ENCODE measurements around the gene MAPK7. TPM values are rescaled to one million over a fixed set of nuclear protein-coding genes. Genes with fewer than 3 reads are reported as not detected.

MAPK7 gene
- total and polyA plus RNA-seq, 2 of the 8 experiments (the other 6 are each of a cell fraction or from before 2014, with no cell fraction given): 15.2 to 28.1 TPM

GRCh38 chr17:19346351-19347255, 31.7 kb upstream of the MAPK7 start:
- FAIRE-seq: no peak
- Histone ChIP-seq H3K4ac (replicated peaks; ENCODE audit: insufficient read length, low read depth, low read length) (no peak overlapping the region), H3K18ac (ENCODE audit: extremely low read depth, low read length) (no peak overlapping the region; the same call in 1 of the 2 replicates), H3K23ac (ENCODE audit: insufficient read length) (no peak overlapping the region), H2BK120ac (replicated peaks; ENCODE audit: low read depth, low read length) (no peak overlapping the region), H3K9ac (replicated peaks in 1 of 4; ENCODE audit: extremely low read depth in 1 of 4, low read depth in 3 of 4, low read length in 3 of 4) (no peak overlapping the region), H3K23me2 (ENCODE audit: low read depth, low read length) (no peaks in the 10 kb centered on the region), H2AFZ (ENCODE audit: low read length) (no peak overlapping the region), H3K9me3 (ENCODE audit: insufficient read depth in 2 of 2, low read depth in 1 of 2, low read length in 1 of 2) (no peaks in the 10 kb centered on the region), H2BK20ac (ENCODE audit: low read length) (no peak overlapping the region), H4K20me1 (replicated peaks in 1 of 2; ENCODE audit: control insufficient read depth in 1 of 2, insufficient read depth in 2 of 2, low read length in 2 of 2) (peaks cover 0 to 1% of the 10 kb centered on the region in 2 experiments), H2BK5ac (ENCODE audit: low read depth, low read length) (no peak overlapping the region), H3K27ac (ENCODE audit: low read depth, low read length) (no peak overlapping the region), H3K4me1 (replicated peaks in 1 of 4; ENCODE audit: control insufficient read depth in 3 of 4, insufficient read depth in 4 of 4, low read length in 3 of 4) (peaks cover 0 to 6% (median under 1%) of the 10 kb centered on the region in 4 experiments; a peak in 3 of 7 replicates), H3K14ac (ENCODE audit: insufficient read length) (no peak overlapping the region), H3K4me3 (ENCODE audit: extremely low read depth in 1 of 4, insufficient read depth in 2 of 4, low read depth in 3 of 4, low read length in 4 of 4) (no peak overlapping the region), H3K4me2 (ENCODE audit: insufficient read depth in 1 of 2, low read depth in 2 of 2, low read length in 2 of 2) (no peak overlapping the region), H2AK5ac (ENCODE audit: low read depth, low read length) (no peak overlapping the region), H3K79me1 (ENCODE audit: low read depth, low read length) (no peaks in the 10 kb centered on the region), H3K79me2 (ENCODE audit: control insufficient read depth in 1 of 2, insufficient read depth in 2 of 2, low read length in 2 of 2) (no peaks in the 10 kb centered on the region), H2BK12ac (ENCODE audit: low read depth, low read length) (no peak overlapping the region), H3K56ac (replicated peaks; ENCODE audit: insufficient read length, low read depth, low read length) (no peak overlapping the region), H4K8ac (ENCODE audit: extremely low read depth, insufficient read depth, low read length) (peak overlapping the region; percentile 29; the same call in 1 of the 2 replicates), H4K91ac (replicated peaks; ENCODE audit: insufficient read length, low read length) (no peak overlapping the region), H3K27me3 (replicated peaks in 1 of 4; ENCODE audit: control insufficient read depth in 3 of 4, extremely low read depth in 1 of 4, insufficient read depth in 3 of 4, low read length in 3 of 4) (no peaks in the 10 kb centered on the region), H4K5ac (ENCODE audit: insufficient read length, low read depth, low read length) (no peak overlapping the region), H3K36me3 (ENCODE audit: control insufficient read depth in 2 of 4, insufficient read depth in 4 of 4, low read length in 3 of 4) (peaks cover 0 to 5% (median 2%) of the 10 kb centered on the region in 4 experiments; a peak in 2 of 8 replicates), H2BK15ac (ENCODE audit: low read length) (no peak overlapping the region)
- ChIA-PET CTCF (ENCODE audit: partially characterized antibody) (interaction anchor here (0.7 to 1.6 kb wide), 5 partner anchors 9 to 416 kb away, joined by 3 to 7 read pairs (median 4); partner anchors contain the start of gene B9D1), POLR2A (ENCODE audit: partially characterized antibody) (interaction anchor here (0.8 to 1.6 kb wide), 3 partner anchors 16 to 99 kb away, joined by 4 read pairs; partner anchors contain the start of genes B9D1 and MAPK7)
- WGBS, 2 experiments (ENCODE audit: extremely low coverage in 1 of 2, insufficient coverage in 1 of 2, insufficient read length in 1 of 2, insufficient replicate concordance in 2 of 2, low coverage in 1 of 2, low lambda C conversion rate in 2 of 2, missing lambda C conversion rate in 1 of 2): 91% methylated on average over 16 of the region's 19 CpGs; no CpG with 5 or more reads in 1 of the 2 experiments
- TF ChIP-seq EZH2 (IDR thresholded peaks at IDR 0.05; ENCODE audit: low read depth, low read length, severe bottlenecking) (no peak), SP2 (IDR thresholded peaks at IDR 0.05; ENCODE audit: low read length) (no peak), SIRT6 (IDR thresholded peaks at IDR 0.05; ENCODE audit: low read length) (no peak), TAF7 (optimal IDR thresholded peaks at IDR 0.05; ENCODE audit: borderline replicate concordance, low read depth, low read length) (no peak), SUZ12 (IDR thresholded peaks at IDR 0.05; ENCODE audit: low read length) (no peak), JUND (IDR thresholded peaks at IDR 0.05; ENCODE audit: low read length) (no peak), BACH1 (IDR thresholded peaks at IDR 0.05; ENCODE audit: low read length) (no peak)
- no peak for DNase-seq (ENCODE audit: low read depth in 1 of 2, low spot score in 2 of 2)

Data from H1 (cell line).